NCI-H526 treated with DMSO at 0.1 percent for 48 hours (cell line): Measurements from ENCODE around the gene PPL.

Experiments
- DNase-seq: peaks from one replicate; lab custom pipeline; 2025; lab: John Stamatoyannopoulos, UW

Gene PPL

DNA sequence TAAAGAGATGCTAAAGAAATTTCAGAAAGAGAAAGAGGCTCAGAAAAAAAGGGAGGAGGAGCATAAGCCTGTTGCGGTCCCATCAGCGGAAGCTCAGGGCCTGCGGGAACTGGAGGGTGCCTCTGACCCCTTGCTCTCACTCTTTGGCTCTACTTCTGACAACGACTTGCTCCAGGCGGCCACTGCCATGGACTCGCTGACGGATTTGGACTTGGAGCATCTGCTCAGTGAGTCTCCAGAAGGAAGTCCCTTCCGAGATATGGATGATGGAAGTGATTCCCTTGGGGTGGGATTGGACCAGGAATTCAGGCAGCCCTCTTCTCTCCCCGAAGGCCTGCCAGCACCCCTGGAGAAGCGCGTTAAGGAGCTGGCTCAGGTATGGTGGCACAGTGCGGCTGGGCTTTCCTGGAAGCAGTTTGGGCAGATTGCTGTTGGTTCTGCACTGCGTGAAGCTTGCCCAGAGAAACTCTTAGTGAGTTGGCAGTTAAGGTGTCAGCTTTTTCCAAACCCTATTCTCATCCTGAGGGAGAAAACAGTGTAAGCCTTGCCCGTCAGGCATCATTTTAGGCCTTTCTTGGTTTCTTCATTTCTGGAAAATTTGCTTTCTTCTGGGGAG lies 76.1 kb downstream of the PPL start:
- no peak for DNase-seq

DNA sequence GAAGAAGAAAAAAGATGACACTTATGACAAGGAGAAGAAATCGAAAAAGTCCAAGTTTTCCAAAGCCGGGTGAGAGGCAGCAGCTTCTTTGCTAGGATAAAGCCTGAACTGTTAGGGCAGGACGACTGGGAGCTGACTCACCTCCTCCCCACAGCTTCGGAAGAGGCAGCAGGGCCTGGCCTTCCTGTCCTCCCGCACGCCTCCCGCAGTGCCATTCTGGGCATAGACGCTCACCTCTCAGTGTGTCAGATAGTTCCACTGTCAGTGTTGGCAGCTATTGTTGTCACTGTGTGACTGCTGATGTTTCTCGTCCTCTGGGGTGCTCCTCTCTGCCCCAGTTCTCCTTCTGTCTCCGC lies 77.1 kb downstream of the PPL start:
- no peak for DNase-seq

DNA sequence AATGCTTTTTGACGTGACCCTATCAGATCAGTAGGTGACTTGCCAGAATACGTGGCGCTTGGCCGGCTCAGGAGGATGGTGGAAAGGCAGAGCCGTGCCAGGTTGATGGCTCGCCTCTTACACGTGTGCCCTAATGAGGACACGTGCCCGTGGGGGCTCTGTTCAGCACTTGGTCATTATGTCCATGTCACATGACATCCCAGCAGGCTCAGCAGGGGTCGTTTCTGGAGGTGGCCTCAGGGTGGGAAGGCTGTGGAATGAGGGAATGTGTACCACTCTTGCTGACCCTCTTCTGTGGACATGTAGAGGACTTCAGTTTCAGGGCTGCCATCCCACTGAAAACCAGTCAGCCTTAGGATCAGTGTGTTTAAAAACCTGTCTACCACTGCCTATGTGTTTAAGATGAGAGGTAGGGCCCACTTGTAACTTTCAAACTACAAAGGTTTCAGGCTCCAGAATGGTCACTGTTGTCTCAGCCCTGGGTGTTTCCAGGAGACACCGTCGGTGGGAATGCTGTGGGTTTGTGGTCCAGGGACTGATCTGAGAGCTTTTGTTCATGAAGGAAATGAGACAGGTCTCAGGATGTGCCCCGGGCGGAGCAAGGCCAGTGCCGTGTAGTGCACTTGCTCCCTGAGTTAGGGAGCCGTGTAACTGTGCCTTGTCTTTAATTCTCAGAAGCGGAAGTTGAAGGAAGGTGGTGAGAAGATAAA lies 77.6 kb downstream of the PPL start:
- DNase-seq, result no peak

DNA sequence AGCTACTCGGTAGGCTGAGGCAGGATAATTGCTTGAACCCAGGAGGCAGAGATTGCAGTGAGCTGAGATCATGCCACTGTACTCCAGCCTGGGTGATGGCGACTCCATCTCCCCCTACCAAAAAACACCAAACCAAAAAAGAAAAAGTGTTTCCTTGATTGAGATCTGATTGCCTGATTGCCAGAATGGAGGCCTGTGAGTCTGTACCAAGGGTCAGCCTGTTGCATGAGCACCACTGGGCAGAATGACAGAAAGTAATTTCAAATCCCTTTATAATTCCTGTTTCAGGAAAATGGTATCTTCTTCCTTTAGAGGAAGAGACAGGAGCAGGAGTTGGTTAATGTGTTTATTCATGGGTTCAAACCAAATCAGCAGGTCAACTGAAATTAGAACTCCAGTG lies 81.1 kb downstream of the PPL start:
- no peak for DNase-seq

DNA sequence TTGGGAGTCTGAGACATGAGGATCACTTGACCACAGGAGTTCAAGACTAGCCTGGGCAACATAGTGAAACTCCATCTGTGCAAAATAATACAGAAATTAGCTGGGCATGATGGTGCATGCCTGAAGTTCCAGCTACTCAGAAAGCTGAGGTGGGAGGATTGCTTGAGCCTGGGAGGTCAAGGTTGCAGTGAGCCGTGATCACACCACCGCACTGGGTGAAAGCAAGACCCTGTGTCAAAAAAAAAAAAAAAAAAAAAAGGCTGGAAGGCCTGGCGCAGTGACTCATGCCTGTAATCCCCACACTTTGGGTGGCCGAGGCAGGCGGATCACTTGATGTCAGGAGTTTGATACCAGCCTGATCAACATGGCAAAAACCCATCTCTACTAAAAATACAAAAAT lies 81.6 kb downstream of the PPL start:
- DNase-seq, result no peak

DNA sequence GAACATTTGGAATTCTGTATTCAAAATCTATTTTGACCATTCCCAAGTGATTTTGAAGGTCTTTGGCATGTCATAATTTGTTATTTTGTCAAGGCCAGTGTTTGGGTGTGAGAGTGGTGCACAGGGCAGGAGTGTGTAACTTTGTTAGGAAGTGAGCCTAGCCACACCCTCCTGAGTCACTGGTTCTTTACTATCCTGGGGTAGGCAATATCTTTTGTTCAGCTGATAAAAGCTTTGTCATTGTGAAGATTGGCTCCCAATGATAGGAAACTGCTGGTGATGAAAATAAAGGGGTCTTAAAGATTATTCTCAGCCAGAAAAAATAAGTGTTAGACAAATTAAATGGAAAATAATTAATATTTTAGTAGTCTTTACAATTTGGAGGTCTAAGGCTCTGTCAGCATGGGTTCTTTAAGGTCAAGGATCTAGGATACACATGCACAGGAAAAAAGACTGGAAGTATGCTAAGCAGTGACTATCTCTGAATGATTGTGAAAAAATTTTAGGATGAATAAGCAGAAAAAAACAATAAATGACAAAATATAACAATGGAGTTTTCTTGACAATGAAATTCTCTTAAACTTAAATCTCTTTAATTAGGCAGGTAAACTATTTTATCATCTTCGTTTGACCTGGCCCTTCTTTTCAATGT lies 84.6 kb downstream of the PPL start:
- no peak for DNase-seq

DNA sequence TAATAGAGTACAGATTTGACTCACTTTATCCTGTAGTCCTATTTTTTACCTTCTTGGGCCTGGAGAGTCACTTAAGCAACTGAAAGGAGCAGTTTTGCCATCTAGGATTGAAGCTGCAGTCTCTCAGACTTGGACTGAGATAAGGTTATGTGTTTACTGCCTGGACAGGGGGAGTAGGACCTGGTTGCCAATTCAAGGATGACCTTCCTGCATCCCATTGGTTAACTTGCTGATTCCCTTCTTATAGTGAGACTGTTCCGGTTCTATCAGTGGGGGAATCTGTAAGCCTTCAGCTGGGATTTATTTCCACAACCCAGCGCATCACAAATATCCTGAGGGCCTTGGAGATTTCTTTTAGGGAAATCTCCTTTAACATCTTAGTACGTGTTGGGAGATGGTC lies 86.7 kb downstream of the PPL start:
- no peak for DNase-seq

DNA sequence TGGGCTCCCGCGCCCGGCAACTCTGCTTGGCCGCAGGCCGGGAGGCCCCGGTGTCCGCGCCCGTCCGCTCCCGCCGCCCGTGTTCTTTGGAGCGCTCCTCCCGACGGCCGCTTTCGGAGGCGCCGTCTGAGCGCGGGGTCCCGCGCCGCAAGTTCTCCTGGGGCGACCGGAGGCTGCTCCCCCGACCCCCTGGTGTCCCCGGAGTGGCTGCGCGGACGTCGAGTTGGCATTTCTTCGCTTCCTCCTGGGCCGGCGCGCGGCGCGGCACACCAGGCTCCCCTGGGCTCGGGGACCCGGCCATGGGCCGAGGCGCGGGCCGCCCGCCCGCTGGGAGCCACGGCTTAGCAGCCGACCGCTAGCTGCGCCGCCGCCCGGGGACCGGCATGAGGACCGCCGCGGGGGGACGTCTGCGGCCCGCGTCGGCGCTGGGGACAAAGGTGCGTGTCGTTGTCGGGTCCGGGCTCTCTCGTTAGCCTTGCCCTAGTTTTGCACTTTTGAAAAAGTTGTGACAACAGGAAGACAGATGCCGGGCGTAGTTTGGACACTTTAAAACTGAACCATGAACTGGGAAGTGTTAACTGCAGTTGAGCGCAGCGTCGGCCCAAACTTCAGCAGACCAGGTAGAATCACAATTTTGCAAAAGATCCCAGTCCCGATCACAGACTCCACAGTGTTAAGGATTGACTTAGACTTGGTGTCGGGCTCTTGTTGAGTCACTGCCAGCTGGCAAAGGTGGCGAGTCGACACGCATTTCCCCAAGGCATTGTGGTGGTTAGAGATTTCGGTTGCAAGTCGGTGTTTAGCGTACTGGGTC lies 89.0 kb downstream of the PPL start:
- no peak for DNase-seq

DNA sequence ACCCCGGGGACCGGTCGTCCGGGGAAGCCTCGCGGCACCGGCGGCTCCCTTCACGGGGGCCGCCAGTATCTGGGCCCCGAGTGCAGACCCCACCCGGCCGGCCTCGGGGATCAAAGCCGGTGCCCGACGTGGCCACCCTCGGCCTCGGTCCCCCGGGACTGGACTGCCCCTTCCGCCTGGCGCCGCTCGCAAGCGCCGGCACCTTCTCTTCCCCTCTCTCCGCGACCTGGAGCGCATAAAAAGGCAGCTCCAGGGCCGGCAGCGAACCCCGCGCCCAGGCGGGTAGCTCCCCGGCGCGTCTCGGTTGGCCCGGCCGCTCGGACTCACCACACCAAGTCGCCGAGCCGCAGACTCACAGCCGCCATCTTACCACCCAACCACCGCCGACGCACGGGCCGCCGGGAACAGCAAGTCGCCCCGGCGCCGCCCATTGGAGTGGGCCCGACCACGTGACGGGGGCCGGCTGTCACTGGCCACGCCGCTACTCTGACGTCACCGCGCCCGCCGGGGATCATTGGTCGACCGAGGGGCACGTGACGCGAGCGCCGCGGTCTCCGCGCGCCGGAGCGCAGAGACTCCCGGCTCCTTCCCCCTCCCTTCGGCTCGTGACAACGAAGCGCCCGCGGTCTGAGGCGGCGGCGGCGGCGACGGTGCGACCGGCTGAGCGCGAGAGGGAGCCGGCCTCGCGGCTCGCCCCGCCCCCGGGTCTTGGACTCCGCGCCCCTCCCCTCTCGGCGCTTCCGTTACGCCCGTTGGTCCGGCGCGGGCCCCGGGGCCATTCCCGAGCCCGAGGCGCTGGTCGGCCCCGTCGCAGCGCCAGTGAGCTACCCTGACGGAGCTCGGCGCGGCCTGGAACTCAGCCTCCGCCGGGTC lies 89.8 kb downstream of the PPL start, which contains the start of the genes GLYR1 and UBN1:
Gene GLYR1, minus strand, starts transcription at position 388 of the 873 bp plus-strand sequence. Its CDS starts 23 bp downstream, at position 365.
Gene UBN1, plus strand, starts transcription at position 581 of the 873 bp plus-strand sequence. CDS start 5,437 bp downstream, outside the sequence.
- peak; percentile 82 for DNase-seq

DNA sequence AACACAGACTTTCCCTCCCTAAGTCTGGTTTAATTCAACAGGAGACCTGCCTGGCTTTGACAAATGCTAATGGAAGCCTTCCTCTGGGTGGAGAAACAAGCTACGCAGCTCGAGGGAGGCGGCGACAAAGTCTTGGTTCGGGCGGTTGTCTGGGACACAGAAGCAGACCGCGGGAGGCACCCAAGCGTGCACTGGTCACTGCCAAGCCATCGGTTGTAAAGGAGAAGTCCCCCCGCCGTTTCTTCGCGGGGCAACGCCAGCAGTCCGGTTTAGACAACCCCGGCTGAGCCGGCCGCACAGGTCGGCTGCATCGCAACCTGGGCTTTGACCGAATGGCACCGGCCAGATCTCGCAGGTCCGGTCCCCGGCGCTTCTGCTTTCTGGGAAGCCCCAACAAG lies 90.4 kb downstream of the PPL start:
- no peak for DNase-seq

DNA sequence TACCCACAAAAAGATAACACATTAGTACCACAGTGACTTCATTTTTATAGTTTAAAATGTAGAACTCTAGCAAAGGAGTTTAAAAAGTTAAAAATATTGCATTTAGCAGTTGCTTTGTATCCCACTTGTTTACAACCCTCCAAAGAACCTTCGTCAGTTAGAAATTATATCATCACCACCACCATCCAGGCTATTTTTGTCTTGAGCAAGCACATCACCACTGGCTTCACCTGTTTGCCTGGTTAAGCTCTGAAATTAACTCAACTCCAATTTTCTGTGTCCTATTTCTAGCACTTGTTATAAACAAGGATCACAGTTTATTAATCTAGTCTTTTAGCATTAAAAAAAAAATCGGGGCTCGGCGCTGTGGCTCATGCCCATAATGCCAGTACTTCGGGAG lies 96.0 kb downstream of the PPL start:
- DNase-seq, result no peak

DNA sequence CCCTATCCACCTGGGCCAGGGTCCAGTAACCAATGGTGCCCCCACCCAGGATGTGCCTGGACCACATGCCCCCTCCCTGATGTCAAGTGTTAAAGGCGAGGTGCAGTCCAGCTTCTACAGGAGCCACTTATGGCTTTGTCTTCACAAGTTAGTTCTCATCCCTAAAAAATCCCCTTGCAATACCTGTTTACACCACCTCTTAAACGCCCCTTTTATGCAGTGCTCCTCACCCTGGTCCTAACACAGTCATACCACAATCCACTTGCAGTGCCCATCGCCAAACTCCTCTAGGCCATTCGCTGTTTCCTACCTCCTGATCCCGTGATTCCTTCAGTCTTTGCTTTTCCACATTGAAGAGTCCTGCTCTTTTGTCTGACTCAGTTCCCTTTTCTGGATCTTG lies 97.0 kb downstream of the PPL start:
- DNase-seq, result no peak

DNA sequence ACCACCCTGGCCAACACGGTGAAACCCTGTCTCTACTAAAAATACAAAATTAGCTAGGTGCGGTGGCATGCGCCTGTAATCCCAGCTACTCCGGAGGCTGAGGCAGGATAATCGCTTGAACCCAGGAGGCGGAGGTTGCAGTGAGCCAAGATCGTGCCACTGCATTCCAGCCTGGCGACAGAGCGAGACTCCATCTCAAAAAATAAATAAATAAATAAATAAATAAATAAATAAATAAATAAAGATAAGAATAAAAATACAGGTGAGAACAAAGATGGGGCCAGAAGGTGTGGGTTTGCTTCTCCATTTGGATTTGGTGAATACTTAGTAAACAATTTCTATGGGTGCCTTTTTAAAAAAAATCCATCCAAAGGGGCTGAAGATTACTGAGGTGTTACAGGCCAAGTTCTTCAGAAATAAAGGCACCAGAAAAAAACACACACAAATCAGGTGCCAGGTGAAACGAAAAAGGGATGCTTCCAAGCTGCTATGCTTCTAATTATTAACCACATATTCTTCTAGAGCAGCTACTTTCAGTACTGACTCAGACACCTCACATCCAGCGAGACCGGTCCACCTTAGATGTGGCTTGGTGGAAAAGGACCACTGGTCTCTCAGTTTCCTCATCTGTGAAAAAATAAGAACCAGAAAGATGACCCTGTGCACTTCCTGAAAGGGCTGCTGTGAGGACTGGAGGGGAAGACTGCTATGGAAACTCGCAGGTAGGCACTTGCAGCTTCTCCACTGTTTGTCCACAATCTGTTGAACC lies 99.0 kb downstream of the PPL start:
- DNase-seq, result no peak

DNA sequence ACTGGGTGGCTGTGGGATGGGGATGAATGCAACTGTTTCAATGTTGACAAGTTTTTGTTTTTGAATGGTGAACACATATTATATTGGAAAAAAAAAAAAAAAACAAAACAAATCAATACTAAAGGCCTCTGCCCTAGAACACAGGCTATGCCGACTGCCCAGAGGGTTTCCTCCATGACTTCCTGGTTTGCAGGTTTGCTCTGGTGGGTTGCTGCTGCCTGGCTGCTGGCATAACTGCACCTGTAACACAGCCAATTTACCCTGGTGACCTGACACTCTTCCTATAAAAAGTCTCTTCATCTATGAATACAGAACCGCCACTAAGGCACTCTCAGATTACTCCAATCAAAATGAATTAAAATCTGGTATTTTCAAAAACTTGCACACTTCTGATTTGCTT lies 100.2 kb downstream of the PPL start:
- DNase-seq, result no peak

DNA sequence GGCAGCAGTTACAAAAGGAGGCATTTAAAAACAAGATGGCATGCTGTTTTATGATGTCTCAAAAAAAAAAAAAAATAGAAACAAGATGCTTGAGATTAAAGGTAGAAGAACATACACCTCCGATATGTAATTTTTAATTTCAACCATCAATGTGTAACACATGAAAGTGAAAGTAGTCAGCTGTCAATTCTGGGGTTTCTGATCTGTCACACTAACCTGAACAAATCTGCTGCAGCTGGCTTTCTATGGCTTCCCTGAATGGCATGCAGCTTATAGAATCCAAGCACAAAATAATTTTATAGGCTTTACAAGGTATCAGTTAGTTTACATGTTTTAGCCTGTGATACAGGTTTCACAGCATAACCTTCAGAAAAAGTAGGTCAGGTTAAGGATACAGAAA lies 103.4 kb downstream of the PPL start:
- DNase-seq, result no peak

DNA sequence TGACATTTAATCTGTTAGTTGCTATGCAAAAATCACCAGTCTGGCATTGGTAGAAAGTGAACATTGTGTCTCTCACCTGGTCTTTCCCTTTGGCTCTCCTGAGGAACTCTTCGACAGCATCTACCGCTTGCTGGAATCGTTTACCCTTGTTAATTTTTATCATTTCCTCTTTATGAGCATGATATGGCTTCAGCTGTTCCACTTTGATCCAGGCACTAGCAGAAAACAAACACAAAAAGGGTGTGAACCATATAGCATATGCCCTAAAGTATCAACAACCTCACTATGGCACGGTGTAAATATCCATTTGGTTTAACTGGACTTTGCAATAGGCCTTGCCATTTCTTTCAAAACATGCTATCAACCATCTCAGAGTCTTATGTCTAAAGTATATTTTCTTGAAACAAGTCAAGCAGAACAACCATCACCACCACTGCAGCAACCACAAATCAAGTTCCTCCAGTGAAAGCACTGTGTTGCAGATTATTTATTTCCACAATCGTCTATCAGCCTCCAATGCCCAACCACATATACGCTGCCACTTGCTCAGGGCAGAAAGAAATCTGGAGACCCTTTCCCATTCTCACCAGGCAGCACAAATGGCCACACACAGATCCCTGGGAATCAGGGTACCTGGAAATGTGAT lies 104.1 kb downstream of the PPL start:
- no peak for DNase-seq
